Stimulated activated CD8-positive, alpha-beta memory T cell treated with anti-CD3 and anti-CD28 coated beads, Interleukin-15, amount 100 ng/mL, for 4 hours (primary cell): ENCODE data around the gene BCAS3.
"Not testable (repeated sequence)": the region's sequence is repeated elsewhere in the genome, so short reads cannot be mapped to it uniquely, and the experiment has no call there.

ENCODE experiments used
- DNase-seq, 2 donors: peaks; one replicate each; pipeline ENCODE4 v3.0.0-alpha.2; 2020; ENCODE audit warnings: low read depth in 2 of 2

The BCAS3 gene

DNA sequence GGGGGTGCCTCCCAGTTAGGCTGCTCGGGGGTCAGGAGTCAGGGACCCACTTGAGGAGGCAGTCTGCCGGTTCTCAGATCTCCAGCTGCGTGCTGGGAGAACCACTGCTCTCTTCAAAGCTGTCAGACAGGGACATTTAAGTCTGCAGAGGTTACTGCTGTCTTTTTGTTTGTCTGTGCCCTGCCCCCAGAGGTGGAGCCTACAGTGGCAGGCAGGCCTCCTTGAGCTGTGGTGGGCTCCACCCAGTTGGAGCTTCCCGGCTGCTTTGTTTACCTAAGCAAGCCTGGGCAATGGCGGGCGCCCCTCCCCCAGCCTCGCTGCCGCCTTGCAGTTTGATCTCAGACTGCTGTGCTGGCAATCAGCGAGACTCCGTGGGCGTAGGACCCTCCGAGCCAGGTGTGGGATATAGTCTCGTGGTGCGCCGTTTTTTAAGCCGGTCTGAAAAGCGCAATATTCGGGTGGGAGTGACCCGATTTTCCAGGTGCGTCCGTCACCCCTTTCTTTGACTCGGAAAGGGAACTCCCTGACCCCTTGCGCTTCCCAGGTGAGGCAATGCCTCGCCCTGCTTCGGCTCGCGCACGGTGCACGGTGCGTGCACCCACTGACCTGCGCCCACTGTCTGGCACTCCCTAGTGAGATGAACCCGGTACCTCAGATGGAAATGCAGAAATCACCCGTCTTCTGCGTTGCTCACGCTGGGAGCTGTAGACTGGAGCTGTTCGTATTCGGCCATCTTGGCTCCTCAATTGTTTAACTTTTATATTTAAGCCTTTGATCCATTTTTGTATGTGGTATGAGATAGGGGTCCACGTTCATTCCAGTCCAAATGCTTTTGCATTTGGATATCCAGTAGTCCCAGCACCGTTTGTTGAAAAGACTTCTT, 209.3 kb downstream of the BCAS3 start:
- DNase-seq: not testable (repeated sequence)

DNA sequence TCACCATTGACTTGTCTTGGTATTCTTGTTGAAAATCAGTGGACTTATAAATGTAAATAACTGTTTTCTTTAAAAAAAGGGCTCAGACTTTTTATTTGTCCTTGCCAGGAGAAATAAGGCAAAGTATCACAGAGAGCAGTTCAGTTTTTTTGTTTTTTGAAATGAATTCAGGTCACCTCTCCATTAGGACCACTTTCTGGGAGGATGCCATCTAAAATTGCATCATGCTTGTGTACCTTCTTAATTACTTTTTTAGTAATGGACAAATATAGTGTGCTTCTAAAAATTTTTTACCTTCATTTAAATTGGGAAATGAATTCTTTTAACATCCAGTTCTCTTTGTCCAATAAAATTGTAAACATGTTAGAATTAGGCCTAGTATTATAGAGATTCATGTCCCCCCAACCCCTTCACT, 210.0 kb downstream of the BCAS3 start:
- DNase-seq: no peak

DNA sequence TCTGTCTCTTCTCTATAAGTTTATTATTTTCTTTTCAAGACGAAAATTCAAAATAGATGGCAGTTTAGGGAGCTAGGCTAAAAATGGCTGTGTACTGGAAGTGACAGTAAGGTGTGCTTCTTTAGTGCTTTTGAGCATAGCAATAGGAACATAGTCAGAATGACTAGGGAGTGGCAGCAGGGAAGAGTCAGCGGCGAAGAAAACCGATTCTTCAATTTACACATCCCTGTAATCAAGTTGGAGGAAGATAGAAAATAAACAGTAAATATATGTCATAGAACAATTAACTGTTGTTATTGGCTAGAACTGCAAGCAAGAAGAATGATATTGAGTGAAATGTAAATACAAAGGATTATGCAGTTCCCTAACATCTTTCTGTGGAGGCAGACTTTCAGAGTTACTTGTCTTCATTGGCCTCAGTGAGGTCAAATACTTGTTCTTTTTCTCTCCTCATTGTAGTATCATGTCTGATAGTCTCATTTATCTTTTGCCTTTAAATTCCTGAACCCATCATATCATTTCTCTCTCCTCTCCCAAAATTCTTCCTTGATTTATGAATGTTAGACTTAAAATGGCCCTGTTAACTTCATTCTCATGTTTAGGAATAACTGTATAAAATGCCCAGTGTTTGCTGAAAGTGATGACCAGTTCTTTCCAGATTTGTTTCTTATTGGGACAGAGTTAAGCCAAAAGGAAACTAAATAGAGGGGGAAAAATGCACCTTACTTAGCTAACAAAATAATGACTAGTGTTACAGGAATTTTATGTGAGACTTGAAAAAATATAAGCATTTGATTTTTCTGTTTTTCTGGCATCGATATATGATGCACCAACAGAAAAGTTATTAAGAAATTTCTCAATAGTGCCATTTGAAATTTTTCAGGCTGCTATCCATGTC, 211.4 kb downstream of the BCAS3 start:
- DNase-seq: no peak

DNA sequence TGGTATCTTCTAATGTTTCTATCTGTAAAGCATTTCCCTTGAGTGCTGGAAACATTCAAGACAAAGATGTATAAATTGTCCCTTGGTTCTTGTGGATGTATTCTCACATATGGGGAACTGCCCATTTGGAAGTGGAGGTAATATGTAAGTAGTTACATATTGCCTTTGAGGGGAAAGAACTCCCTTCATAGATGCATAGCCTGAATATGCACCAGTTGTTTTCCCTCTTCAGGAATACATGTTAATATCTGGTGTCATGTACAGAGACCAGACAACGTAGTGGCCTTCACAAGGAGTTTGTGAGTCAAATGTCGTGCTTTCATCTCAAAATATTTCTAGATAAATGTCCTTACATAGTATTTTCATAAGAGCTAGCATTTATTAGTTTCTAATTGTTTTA, 213.5 kb downstream of the BCAS3 start:
- no peak for DNase-seq

DNA sequence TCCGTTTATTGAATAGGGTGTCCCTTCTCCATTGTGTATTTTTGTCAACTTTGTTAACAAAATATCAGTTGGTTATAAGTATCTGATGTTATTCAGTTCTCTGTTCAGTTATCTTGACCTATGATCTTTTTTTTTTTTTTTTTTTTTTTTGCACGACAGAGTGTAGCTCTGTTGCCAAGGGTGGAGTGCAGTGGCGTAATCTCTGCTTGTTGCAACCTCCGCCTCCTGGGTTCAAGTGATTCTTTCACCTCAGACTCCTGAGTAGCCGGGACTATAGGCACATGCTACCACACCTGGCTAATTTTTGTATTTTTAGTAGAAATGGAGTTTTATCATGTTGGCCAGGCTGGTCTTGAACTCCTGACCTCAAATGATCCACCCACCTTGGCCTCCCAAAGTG, 215.8 kb downstream of the BCAS3 start:
- no peak for DNase-seq

DNA sequence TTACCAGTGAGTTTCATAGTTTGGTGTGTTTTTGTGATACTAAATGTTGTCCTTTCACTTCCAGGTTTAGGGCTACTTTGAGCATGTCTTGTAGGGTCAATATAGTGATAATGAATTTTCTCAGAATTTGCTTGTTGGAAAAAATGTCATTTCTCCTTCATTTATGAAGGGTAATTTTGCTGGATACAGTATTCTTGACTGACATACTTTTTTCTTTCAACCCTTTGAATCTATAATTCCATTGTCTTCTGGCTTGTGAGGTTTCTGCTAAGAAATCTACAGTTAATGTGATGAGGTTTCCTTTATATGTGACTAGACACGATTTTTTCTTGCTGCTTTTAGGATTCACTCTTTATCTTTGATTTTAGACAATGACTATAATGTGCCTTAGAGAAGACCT, 219.3 kb downstream of the BCAS3 start:
- DNase-seq: no peak

DNA sequence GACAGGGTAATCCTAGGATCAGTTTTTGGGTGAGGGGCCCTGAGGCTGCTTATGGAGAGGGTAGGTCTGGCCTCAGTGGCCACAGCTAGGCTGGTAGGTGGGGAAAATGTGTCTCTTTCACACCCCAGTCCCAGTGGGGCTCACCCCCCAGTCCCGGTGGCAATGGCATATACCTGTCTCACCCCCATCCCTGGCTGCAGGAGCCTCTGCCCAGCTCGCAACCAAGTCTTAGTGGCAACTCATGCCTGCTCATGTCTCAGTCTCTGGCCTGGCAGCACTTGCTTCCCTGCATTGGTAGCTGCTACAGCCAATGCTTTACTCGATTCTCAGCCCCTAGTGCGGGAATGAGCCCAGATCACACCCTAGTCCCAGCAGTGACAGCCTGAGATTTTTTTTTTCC, 221.5 kb downstream of the BCAS3 start:
- DNase-seq: no peak

DNA sequence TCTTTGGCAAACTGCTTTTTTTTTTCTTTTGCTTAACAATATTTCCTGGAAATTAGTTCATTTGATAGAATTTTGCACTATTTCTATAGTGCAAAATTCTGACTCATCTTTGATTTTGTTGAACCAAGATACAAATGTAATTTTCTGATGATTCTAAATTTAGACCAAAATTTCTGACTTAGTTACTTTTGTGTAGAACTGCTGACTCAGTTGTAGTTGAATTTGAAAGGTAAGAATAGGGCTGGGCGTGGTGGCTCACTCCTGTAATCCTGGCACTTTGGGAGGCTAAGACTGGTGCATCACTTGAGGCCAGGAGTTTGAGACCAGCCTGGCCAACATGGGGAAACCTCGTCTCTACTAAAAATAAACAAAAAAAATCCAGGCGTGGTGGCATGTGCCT, 223.0 kb downstream of the BCAS3 start:
- DNase-seq: no peak

DNA sequence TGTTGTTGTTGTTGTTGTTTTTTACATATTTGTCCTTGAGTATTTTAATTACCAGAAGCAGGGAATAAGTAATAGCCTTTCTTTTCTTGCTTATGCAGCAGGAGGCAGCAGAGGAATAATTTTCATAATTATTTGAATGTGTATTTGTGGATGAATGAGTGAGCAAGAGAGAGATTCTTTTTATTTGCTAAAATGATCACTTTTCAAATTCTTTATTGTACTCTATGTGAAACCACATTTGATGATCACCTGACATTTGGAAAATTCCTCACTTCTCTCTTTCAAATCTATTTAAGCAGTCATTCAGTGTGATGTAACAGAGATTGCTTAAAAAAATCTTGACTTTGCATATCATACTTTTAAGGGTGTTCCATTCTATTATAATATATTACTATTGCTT, 223.6 kb downstream of the BCAS3 start:
- DNase-seq: no peak

DNA sequence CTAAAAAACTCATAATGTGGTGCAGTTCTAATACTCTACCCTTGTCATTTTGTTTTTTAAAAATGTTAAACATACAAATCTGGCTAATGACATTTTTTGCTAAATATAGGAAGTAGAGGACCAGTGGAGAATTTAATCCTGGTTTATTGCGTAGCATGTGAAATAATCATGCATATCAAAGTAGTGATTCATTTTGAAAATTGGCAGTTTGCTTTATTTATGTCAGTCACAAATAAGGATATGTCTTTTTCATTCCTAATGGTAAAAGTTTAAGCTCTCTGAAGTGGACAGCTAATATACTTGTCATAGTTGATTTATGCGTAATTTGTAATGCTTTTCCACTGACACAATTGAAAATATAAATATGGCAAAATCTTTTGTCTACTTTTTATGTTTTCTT, 224.2 kb downstream of the BCAS3 start:
- DNase-seq: no peak

DNA sequence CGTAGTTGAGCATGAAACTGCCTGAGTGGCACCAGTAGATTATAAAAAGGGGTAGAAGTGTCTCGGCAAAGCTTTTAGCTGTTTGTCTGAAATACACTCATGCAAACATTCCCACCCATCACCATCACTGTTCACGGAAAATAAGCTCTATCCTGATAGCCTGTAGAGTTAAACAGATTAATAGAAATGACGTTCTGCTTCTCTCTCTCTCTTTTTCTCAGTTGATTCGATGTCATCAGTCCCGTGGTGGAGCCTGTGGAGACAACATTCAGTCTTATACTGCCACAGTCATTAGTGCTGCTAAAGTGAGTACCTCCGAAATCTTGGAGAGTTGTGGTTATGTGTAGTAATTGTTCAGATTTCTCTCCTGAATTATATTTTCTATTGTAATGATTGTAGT, 224.7 kb downstream of the BCAS3 start:
- no peak for DNase-seq

DNA sequence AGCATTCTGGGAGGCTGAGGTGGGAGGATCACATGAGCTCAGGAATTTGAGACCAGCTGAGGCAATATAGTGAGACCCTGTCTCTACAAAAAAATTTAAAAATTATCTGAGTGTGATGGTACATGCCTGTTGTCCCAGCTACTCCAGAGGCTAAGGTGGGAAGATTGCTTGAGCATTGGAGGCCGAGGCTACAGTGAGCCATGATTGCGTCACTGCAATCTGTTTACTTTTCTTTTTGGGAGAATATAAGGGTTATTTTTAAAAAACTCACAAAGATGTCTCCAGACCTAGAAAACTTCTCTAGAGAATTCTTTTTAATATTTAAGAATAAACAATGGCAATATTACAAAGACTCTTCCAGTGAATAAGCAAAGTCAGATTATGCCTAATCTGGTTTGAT, 226.9 kb downstream of the BCAS3 start:
- DNase-seq: no peak

DNA sequence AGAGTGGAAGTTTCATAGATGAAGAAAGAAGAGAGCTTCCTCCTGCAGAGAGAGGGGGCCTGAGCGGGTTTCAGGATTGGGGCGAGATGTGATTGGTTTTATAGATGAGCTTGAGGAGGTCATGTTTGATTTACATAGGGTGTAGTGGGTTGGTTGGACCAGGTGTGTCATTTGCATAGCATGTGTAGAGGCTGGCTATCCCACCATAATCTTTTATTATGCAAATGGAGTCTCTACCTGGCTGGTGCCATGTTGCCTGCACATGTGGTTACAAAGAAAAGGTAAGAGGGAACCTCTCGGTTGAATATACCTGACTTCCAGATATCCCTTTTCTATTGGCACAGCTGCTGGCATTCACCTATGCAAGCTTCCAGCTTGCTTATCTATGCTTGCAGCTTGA, 228.1 kb downstream of the BCAS3 start:
- no peak for DNase-seq

DNA sequence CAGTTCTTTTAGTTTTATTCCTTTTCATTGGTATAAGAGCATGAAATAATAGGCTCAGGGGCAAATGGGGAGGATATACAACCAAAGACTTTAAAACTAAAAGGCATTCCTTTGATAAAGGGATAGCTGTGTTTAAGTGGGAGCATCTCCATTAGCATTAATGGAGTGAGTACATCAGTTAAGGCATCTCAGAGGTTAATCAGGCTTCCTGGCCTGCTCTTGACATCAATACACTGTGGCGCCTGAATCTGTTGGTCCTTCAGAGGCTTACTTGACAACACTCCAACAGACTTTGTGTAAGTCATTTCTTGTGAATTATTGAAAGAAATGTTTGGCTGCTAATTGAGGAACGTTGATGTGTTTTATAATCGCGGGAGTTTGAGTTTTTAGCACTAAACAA, 230.7 kb downstream of the BCAS3 start:
- no peak for DNase-seq

DNA sequence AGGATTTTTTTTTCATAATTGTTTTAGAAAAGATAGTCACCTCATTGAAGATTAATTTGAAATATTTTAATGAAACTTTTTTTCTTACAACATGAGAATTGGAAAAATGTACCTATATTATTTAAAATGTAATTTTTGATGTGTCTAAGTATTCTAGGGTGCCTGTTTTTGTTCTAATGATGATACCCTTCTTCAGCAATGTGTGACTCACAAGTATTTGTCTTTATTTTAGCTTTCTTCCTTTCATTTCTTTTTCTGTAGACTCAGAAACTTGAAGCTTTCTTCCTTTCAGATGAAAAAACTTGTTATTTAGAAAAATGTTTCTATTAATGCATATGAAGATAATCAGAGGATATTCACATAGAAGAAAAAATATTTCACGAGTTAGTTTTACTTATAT, 231.8 kb downstream of the BCAS3 start:
- no peak for DNase-seq

DNA sequence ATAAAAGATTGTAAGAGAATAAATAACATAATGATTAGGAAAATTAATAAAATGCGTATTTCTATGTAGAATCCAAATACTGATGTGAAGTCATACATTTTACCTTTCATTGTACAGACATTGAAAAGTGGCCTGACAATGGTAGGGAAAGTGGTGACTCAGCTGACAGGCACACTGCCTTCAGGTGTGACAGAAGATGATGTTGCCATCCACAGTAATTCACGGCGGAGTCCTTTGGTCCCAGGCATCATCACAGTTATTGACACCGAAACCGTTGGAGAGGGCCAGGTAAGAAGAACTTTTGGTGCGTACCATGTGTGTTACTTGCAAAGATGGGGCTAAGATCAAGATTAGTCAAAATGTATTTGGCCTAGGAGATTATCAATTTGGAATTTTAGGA, 232.8 kb downstream of the BCAS3 start:
- no peak for DNase-seq

DNA sequence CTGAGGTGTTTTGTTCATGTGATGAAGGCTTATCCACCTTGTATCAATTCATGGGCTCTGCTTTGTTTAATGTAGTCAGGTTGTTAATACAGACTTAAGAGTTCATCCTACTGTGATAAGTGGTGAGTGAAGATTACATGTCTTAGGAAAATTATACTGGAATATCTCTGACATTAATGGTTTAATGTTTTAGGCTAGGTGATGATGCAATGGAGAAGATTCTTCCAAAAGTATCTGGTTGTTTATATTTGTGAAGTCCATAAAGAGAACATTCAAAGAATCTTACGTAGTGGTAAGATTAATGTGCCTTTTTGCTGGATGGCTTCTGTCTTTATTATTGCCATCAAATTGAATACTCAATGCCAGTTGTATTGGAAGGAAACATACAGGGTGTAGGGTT, 236.4 kb downstream of the BCAS3 start:
- no peak for DNase-seq

DNA sequence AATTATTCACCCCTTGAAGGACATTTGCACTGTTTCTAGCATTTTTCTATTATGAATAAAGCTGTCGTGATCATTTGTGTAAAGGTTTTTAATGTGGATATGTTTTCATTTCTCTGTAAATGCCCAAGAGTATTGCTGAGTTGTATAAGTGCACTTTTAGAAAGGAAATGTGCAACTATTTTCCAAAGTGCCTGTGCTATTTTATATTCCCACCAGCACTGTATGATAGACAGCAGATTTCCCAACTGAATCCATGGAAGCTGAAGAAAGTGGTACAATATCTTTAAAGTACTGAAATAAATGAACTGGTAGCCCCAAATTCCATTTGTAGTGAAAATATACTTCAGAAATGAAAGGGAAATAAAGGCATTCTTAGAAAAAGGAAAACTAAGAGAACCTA, 238.4 kb downstream of the BCAS3 start:
- no peak for DNase-seq

DNA sequence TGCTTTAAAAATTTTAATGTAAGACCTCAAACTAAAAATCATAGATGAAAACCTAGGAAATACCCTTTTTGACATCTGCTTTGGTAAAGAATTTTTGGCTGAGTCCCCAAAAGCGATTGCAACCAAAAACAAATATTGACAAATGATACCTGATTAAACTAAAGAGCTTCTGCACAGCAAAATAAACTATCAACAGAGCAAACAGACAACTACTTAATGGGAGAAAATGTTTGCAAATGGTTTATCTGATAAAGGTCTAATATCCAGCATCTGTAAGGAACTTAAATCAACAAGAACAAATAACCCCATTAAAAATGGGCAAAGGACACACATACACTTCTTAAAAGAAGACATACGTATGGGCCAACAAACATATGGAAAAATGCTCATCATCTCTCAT, 242.5 kb downstream of the BCAS3 start:
- no peak for DNase-seq

DNA sequence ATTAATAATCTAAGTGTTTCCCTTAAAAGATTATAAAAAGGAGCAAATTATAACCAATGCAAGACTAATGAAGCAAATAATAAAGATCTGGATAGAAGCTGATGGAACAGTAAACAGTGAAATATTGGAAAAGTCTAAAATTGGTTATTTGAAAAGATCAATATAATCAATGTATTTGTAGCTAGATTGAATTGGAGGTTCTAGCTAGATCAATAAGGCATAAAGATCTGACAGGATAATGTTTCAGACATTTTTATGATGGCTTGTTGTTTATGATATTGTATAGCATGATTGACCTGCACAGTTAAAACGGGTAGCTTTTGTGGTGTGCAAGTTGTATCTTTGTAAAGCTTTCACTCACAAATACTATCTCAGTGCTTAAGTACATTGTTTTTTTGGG, 245.3 kb downstream of the BCAS3 start:
- no peak for DNase-seq

DNA sequence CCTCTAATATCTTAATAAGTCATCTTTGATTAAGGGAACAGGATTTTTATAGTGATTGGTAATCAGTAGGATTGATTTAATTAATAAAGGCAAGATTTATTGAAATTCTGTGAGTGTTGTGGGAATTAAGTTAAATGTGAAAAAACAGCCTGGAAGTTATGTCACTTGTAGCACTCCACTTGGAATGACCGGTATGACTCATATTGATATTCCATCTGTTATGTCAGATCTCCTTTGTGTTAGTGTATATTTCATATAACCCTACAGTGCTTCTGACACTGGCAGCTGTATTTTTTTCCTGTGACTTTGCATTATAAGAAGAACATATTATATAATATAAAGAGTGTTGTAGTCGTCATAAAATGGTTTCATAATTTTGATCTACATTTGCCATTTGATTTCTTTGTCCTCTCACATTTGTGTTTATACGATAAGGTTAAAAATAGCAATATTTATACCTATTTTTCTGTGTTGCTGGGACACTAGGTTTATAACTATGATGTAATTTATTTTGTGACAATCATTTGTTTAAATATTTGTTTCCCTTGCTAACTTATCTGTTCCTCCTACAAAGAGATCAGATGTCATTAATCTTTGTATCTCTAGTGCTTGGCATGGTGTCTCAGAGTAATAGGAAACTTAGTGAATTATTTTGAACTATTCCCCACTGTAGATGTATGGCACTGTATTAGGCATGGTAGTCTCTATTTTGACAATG, 249.0 kb downstream of the BCAS3 start:
- DNase-seq: no peak

DNA sequence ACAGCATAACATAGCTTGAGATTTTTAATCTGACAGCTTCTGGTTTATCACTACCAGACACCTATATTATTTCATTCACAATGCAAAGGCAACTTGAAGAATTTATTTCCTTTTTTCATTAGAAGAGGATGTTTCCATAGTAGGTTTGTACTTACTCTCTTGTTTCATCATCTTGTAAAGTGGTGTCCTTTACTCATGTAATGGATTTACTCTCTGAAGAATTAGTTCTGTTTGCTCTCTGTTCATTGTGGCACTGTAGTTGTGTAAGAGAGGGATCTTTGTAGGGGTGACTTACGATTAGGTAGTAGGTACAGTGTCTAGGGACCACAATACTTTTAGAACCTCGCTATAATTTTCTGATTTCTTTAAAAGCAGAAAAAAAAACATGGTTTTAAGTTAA, 256.1 kb downstream of the BCAS3 start:
- no peak for DNase-seq
